ENCODE data around the gene ETF1.
"Not testable (repeated sequence)": the region's sequence is repeated elsewhere in the genome, so short reads cannot be mapped to it uniquely, and the experiment has no call there.

The ETF1 gene

DNA sequence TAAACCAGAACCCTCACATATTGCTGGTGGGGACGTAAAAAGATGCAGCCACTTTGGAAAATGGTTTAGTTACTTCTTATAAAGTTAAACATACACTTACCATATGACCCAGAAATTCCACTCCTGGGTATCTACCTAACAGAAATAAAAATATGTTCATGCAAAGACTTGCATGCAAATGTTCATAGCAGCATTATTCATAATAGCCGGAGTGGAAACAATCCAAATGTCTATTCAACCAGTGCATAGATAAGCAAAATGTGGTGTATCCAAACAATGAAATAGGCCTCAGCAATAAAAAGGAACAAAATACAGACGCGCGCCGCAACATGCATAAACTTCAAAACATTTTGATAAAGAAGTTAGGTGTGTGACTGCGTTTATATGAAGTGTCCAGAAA, 66.1 kb downstream of the ETF1 start:
- TF ChIP-seq EZH2phosphoT487 (IDR thresholded peaks at IDR 0.05; ENCODE audit: low read length) (no peak), EZH2 (optimal IDR thresholded peaks at IDR 0.05; ENCODE audit: low read depth, low read length) (no peak)
- TF ChIP-seq, protein P1, sequence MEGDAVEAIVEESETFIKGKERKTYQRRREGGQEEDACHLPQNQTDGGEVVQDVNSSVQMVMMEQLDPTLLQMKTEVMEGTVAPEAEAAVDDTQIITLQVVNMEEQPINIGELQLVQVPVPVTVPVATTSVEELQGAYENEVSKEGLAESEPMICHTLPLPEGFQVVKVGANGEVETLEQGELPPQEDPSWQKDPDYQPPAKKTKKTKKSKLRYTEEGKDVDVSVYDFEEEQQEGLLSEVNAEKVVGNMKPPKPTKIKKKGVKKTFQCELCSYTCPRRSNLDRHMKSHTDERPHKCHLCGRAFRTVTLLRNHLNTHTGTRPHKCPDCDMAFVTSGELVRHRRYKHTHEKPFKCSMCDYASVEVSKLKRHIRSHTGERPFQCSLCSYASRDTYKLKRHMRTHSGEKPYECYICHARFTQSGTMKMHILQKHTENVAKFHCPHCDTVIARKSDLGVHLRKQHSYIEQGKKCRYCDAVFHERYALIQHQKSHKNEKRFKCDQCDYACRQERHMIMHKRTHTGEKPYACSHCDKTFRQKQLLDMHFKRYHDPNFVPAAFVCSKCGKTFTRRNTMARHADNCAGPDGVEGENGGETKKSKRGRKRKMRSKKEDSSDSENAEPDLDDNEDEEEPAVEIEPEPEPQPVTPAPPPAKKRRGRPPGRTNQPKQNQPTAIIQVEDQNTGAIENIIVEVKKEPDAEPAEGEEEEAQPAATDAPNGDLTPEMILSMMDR (IDR thresholded peaks at IDR 0.05; ENCODE audit: low read length), result no peak
- Histone ChIP-seq H3K27me3 (replicated peaks; ENCODE audit: insufficient read depth, low read length) (no peaks in the 10 kb centered on the region), H3K9me3 (replicated peaks; ENCODE audit: insufficient read depth, low read length) (no peaks in the 10 kb centered on the region), H3F3A (ENCODE audit: insufficient read depth, low read length) (no peaks in the 10 kb centered on the region), H3K9me2 (replicated peaks; ENCODE audit: insufficient read depth, low read length) (no peaks in the 10 kb centered on the region), H2AFZ (ENCODE audit: low read length) (no peak overlapping the region), H3K4me3 (ENCODE audit: low read length) (no peak overlapping the region), H4K20me1 (ENCODE audit: insufficient read depth, low read length) (no peaks in the 10 kb centered on the region), H3K4me1 (ENCODE audit: low read length) (no peaks in the 10 kb centered on the region), H3K9ac (ENCODE audit: low read length) (no peak overlapping the region), H3K36me3 (replicated peaks; ENCODE audit: insufficient read depth, low read length) (no peaks in the 10 kb centered on the region), H3K79me2 (ENCODE audit: low read length) (no peaks in the 10 kb centered on the region), H3K4me2 (ENCODE audit: low read depth, low read length) (no peak overlapping the region), H3K27ac (ENCODE audit: low read length) (no peak overlapping the region)
- DNase-seq, result no peak

DNA sequence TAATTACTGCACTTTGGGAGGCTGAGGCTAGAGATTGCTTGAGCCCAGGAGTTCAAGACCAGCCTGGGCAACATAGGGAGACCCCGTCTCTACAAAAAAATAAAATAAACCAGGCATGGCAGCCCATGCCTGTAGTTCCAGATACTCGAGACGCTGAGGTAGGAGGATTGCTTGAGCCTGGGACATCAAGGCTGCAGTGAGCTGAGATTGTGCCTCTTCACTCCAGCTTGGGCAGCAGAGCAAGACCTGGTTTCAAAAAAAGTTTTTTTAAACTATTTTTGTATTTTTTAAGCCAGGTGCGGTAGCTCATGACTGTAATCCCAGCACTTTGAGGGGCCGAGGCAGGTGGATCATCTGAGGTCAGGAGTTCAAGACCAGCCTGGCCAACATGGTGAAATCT, 69.9 kb downstream of the ETF1 start:
- H3K9me2 ChIP-seq (replicated peaks; ENCODE audit: insufficient read depth, low read length); H3K9me3 ChIP-seq (replicated peaks; ENCODE audit: insufficient read depth, low read length); H3K9ac ChIP-seq (ENCODE audit: low read length); H3K4me2 ChIP-seq (ENCODE audit: low read depth, low read length); H4K20me1 ChIP-seq (ENCODE audit: insufficient read depth, low read length); H3K36me3 ChIP-seq (replicated peaks; ENCODE audit: insufficient read depth, low read length); H3F3A ChIP-seq (ENCODE audit: insufficient read depth, low read length); DNase-seq; H3K4me1 ChIP-seq (ENCODE audit: low read length); H3K4me3 ChIP-seq (ENCODE audit: low read length); H3K79me2 ChIP-seq (ENCODE audit: low read length); H2AFZ ChIP-seq (ENCODE audit: low read length); H3K27me3 ChIP-seq (replicated peaks; ENCODE audit: insufficient read depth, low read length); H3K27ac ChIP-seq (ENCODE audit: low read length): not testable (repeated sequence)

DNA sequence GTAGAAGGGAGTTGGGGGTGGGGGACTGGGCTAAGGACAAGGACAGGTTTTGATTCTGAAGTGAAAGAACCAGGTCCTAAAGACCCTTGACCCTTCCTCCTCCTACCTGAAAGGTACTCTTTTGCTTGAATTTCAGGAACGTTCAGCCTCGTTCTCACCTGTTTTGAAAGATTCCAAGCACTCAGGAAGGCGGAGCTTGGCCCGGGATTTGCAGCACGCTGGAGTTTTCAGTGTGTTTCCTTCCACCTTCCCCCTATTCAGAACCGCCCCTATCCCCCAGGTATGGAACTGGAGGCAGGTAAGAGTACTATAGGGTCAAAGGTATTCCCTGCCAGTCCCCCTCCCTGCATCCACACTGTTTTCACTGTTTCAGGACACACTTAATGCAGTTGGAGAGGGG, 70.7 kb downstream of the ETF1 start:
- no peaks in the 10 kb centered on the region for H3K9me3 ChIP-seq (replicated peaks; ENCODE audit: insufficient read depth, low read length)
- no peak overlapping the region for H3K4me2 ChIP-seq (ENCODE audit: low read depth, low read length)
- no peak overlapping the region for H3K4me3 ChIP-seq (ENCODE audit: low read length)
- peaks cover 13% of the 10 kb centered on the region for H3K27me3 ChIP-seq (replicated peaks; ENCODE audit: insufficient read depth, low read length)
- no peaks in the 10 kb centered on the region for H3K4me1 ChIP-seq (ENCODE audit: low read length)
- no peak overlapping the region for H3K27ac ChIP-seq (ENCODE audit: low read length)
- H3K9me2 ChIP-seq (replicated peaks; ENCODE audit: insufficient read depth, low read length), result no peaks in the 10 kb centered on the region
- no peak overlapping the region for H2AFZ ChIP-seq (ENCODE audit: low read length)
- TF ChIP-seq EZH2phosphoT487 (IDR thresholded peaks at IDR 0.05; ENCODE audit: low read length) (no peak), EZH2 (optimal IDR thresholded peaks at IDR 0.05; ENCODE audit: low read depth, low read length) (no peak)
- TF ChIP-seq, protein P1 (IDR thresholded peaks at IDR 0.05; ENCODE audit: low read length), result no peak
- no peak overlapping the region for H3K9ac ChIP-seq (ENCODE audit: low read length)
- no peaks in the 10 kb centered on the region for H3K36me3 ChIP-seq (replicated peaks; ENCODE audit: insufficient read depth, low read length)
- no peaks in the 10 kb centered on the region for H3F3A ChIP-seq (ENCODE audit: insufficient read depth, low read length)
- DNase-seq, result no peak
- no peaks in the 10 kb centered on the region for H4K20me1 ChIP-seq (ENCODE audit: insufficient read depth, low read length)
- H3K79me2 ChIP-seq (ENCODE audit: low read length), result no peaks in the 10 kb centered on the region

DNA sequence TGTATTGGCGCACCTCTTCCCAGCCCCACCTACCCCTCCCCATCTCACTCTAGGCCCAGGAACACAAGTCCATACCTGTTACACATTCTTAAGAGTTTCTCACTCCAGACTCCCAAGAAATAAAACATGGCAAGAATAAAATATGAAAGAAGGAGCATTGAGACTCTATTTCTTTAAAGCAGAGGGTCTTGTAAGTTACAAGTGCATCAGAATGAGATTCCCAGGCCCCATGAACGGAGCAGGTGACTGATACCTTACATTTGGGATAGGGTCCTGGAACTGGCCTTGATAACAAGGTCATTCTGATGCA, 72.0 kb downstream of the ETF1 start:
- no peak overlapping the region for H3K4me2 ChIP-seq (ENCODE audit: low read depth, low read length)
- TF ChIP-seq EZH2 (optimal IDR thresholded peaks at IDR 0.05; ENCODE audit: low read depth, low read length) (no peak), EZH2phosphoT487 (IDR thresholded peaks at IDR 0.05; ENCODE audit: low read length) (no peak)
- TF ChIP-seq, protein P1 (IDR thresholded peaks at IDR 0.05; ENCODE audit: low read length), result no peak
- no peak overlapping the region for H3K4me3 ChIP-seq (ENCODE audit: low read length)
- peaks cover 25% of the 10 kb centered on the region for H3K27me3 ChIP-seq (replicated peaks; ENCODE audit: insufficient read depth, low read length)
- no peaks in the 10 kb centered on the region for H3K9me3 ChIP-seq (replicated peaks; ENCODE audit: insufficient read depth, low read length)
- no peaks in the 10 kb centered on the region for H4K20me1 ChIP-seq (ENCODE audit: insufficient read depth, low read length)
- H3K9me2 ChIP-seq (replicated peaks; ENCODE audit: insufficient read depth, low read length), result no peaks in the 10 kb centered on the region
- no peak overlapping the region for H3K9ac ChIP-seq (ENCODE audit: low read length)
- no peak for DNase-seq
- H3F3A ChIP-seq (ENCODE audit: insufficient read depth, low read length), result no peaks in the 10 kb centered on the region
- H3K4me1 ChIP-seq (ENCODE audit: low read length), result no peaks in the 10 kb centered on the region
- H3K79me2 ChIP-seq (ENCODE audit: low read length), result no peaks in the 10 kb centered on the region
- no peak overlapping the region for H3K27ac ChIP-seq (ENCODE audit: low read length)
- no peaks in the 10 kb centered on the region for H3K36me3 ChIP-seq (replicated peaks; ENCODE audit: insufficient read depth, low read length)
- no peak overlapping the region for H2AFZ ChIP-seq (ENCODE audit: low read length)

All from MM.1S (cell line).